Ectodermal cell (in vitro differentiated cells): Measurements from ENCODE around the gene CARD10.

Experiments
- H3K27ac ChIP-seq: 2 replicates; pipeline ENCODE4 v1.7.0; 2013; ENCODE audit warnings: mild to moderate bottlenecking, low read depth, low read length; ENCODE audit not compliant: insufficient read depth, poor library complexity, severe bottlenecking
- H3K27me3 ChIP-seq: 2 replicates; pipeline ENCODE4 v1.7.0; 2013; ENCODE audit warnings: mild to moderate bottlenecking, low read length; ENCODE audit not compliant: insufficient read depth, control insufficient read depth, poor library complexity, severe bottlenecking
- H3K36me3 ChIP-seq: one replicate; pipeline ENCODE4 v1.7.0; 2013; ENCODE audit warnings: low read length; ENCODE audit not compliant: control insufficient read depth, insufficient read depth
- H3K4me1 ChIP-seq: one replicate; pipeline ENCODE4 v1.7.0; 2013; ENCODE audit warnings: low read length; ENCODE audit not compliant: control insufficient read depth, insufficient read depth
- H3K4me3 ChIP-seq: 2 replicates; pipeline ENCODE4 v1.7.0; 2013; ENCODE audit warnings: low read depth, low read length, control low read depth; ENCODE audit not compliant: insufficient read depth
- H3K9me3 ChIP-seq: 2 replicates; pipeline ENCODE4 v1.7.0; 2013; ENCODE audit warnings: mild to moderate bottlenecking, low read length, moderate library complexity; ENCODE audit not compliant: control insufficient read depth
- WGBS, 2 experiments: methylation state at CpG; one replicate each; pipeline ENCODE4 v1.1.7; 2013; ENCODE audit warnings: missing lambda C conversion rate in 2 of 2; 5-methylcytosine and 5-hydroxymethylcytosine counted together

CARD10 gene

DNA sequence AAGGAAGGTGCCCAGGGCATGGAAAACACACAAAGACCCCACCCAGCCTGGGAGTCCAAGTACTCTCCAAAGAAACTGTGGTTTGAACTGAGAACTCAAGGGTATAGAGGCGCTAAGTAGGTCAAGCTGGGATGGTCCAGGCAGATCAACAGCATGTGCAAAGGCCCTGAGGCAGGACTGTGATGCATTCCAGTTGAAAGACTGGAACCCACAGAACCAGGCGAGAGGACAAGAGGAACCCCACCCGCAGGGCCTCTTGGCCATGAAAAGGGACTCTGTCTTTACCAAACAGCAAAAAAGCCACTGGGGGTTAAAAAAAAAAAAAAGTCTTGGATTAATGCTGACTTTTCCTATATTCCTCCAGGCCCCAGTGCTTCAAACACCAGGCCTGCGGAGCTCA lies 14.3 kb downstream of the CARD10 start:
- no peaks in the 10 kb centered on the region for H3K27me3 ChIP-seq
- no peak overlapping the region for H3K27ac ChIP-seq
- 90 to 92% methylated on average over 4 of the region's 4 CpGs for WGBS, 2 experiments
- H3K4me3 ChIP-seq = no peak overlapping the region
- peaks cover 39% of the 10 kb centered on the region for H3K4me1 ChIP-seq
- H3K36me3 ChIP-seq = no peaks in the 10 kb centered on the region
- no peaks in the 10 kb centered on the region for H3K9me3 ChIP-seq

DNA sequence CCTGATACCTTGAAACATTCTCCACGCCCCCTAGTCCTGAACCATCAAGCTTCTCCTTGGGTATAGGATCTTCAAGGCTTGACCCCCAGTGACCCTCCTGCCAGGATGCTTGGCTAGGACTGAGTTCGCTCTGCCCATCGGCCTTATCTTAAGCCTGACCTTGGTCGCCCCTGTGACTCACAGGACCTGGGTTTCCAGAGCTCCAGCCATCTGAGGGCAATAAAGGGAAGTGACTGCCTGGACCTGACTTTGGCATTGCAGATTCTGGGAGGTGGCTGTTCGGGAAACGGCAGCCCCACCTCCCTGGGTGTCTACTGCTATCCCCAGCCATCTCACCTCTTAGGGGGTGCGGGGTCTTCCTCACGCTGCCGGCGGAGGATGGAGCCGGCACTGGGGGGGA lies 15.4 kb downstream of the CARD10 start:
- Histone ChIP-seq H3K4me1 (peaks cover 42% of the 10 kb centered on the region), H3K27me3 (no peaks in the 10 kb centered on the region), H3K27ac (no peak overlapping the region), H3K36me3 (no peaks in the 10 kb centered on the region), H3K9me3 (no peaks in the 10 kb centered on the region), H3K4me3 (no peak overlapping the region)
- 89 to 93% methylated on average over 11 of the region's 11 CpGs for whole genome bisulfite sequencing, 2 experiments

DNA sequence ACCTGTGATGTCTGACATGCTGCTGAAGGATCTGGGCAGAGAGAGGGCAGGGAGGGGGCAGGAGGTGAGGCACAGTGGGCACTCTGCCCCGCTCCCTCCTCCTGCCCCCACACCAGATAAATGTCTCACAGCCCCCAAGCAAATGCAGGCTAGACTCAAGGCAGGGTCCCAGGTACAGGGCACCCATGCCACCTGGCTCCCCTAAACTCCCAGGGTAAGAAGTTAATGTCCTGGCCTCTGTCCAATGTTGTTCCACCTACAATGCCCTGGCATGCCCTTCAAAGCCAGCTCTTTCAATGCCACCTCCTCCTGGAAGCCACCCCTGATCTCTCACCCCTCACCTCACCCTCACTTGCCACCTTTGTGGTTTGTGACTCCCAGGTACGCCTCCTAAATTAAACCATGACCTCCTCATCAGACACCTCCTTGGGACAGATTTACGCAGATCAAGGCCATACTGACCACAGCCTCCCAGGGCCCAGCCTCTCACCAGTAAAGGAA lies 16.0 kb downstream of the CARD10 start:
- Histone ChIP-seq H3K36me3 (no peaks in the 10 kb centered on the region), H3K9me3 (no peaks in the 10 kb centered on the region), H3K27ac (no peak overlapping the region), H3K4me3 (no peak overlapping the region), H3K27me3 (no peaks in the 10 kb centered on the region), H3K4me1 (peaks cover 36% of the 10 kb centered on the region)
- 96% methylated on average over 3 of the region's 3 CpGs for WGBS, 2 experiments

DNA sequence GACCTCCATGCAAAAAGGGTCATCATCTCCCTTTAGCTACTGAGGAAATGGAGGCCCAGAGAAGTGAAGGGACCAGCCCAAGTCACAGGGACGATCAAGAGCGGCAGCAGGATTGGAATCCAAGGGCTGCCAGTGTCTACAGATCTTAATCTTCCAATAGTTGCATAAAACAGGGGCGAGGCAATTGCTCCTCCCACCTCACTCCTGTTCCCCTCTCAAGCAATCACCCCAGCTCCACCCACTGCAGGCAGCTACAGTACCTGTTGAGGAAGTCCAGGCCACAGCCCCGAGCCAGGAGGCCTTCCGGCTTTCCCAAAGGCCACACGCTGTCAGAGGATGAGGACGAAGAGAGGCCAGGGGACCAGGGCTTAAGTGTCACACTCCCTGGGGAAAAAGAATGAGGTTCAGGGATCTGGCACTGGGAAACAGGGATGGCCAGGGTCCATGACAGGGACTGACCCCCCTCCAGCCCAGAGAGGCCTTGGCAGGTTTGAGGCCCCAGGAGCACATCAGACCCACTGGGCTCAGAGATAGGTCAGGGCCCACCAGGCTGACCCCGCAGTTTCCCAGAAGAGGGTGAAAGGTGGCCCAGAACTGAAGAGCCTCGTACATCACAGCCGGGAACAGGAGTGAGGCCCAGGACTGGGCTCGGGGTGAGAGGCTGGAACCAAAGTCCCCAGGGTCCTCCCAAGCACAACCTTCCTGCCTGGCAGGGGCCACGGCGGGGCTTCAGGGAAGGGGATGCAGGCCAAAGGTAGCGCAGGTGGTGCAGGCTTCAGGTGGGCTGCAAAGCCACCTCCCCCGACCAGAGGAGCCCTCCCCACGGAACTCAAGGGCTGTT lies 16.7 kb downstream of the CARD10 start:
- H3K4me3 ChIP-seq = no peak overlapping the region
- WGBS, 2 experiments = 86 to 87% methylated on average over 16 of the region's 16 CpGs
- no peaks in the 10 kb centered on the region for H3K9me3 ChIP-seq
- no peaks in the 10 kb centered on the region for H3K36me3 ChIP-seq
- no peaks in the 10 kb centered on the region for H3K27me3 ChIP-seq
- H3K27ac ChIP-seq = no peak overlapping the region
- H3K4me1 ChIP-seq = peaks cover 29% of the 10 kb centered on the region

DNA sequence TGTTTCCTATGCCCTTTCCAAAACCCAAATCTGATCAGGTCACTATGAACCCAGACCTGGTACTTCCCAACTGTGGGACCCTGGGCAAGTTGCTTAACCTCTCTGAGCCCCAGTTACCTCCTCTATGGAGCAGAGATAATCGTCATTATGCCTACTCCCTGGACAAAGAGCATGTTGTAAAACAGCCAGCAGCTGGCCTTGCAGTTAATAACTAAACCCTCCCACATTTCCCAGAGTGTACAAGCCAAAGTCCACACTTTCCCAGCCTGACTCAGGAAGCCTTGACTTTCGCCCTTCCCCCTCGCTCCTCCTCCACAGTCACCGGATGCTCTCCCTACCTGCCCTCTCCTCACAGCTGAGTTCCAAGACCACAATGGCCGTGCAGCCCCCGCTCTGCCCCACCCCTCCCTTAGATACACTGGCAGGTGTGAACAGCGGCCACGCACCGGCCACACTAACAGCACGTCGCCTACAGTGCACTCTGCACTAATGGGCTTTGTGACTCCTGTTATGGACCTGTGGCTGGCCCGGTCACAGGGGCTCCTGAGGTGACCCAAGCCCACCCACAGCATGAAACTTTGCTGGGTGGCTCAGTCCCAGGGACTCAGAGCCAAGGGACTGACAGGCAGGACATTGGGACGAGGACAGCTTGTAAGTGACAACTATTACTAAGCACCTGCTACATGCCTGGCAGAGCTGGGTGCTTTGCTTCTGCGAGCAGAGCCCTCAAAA lies 17.4 kb downstream of the CARD10 start:
- no peaks in the 10 kb centered on the region for H3K27me3 ChIP-seq
- peaks cover 29% of the 10 kb centered on the region for H3K4me1 ChIP-seq
- H3K4me3 ChIP-seq = no peak overlapping the region
- H3K9me3 ChIP-seq = no peaks in the 10 kb centered on the region
- no peaks in the 10 kb centered on the region for H3K36me3 ChIP-seq
- 78 to 80% methylated on average over 14 of the region's 14 CpGs for WGBS, 2 experiments
- H3K27ac ChIP-seq = no peak overlapping the region

DNA sequence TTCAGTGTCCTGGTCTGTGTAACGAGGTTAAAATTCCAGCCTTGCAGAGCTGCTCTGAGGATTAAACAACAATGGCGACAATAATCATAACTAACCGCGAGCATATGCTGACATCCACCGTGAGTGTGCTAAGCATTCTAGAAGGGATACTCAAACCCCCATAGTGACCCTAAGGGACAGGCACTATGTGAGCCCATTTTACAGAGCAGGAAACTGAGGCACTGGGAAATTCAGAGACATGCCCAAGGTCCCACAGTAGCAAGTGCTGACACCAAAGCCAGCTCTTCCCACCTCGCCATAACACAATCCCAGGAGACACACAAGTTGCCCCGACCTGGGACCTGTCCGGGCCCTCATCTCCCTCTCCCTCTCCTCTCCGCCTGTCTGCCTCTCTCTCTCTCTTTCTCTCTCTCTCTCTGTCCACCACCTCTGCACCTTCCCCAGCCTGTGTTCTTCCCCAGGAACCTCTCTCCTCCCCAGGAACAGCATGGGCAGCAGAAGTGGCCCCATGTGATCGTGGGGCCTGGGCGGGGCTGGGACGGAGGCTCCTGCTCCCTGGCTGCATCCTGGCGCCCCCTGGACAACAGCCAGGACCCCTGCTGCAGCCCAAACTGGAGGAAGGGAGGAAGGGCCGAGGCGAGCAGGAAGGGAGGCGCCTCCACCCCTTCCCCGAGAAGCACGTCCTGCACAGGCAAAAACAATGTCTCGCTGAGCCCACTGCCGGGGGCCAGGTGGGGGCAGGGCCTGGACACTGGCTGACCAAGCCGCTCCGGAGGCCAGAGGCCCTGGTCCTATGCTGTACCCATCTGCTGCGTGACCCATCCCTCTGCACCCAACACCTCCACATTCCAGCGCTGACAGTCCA lies 18.2 kb downstream of the CARD10 start:
- WGBS, 2 experiments = 75 to 78% methylated on average over 24 of the region's 24 CpGs
- Histone ChIP-seq H3K4me1 (peaks cover 29% of the 10 kb centered on the region), H3K27ac (no peak overlapping the region), H3K36me3 (no peaks in the 10 kb centered on the region), H3K27me3 (no peaks in the 10 kb centered on the region), H3K9me3 (no peaks in the 10 kb centered on the region), H3K4me3 (no peak overlapping the region)

DNA sequence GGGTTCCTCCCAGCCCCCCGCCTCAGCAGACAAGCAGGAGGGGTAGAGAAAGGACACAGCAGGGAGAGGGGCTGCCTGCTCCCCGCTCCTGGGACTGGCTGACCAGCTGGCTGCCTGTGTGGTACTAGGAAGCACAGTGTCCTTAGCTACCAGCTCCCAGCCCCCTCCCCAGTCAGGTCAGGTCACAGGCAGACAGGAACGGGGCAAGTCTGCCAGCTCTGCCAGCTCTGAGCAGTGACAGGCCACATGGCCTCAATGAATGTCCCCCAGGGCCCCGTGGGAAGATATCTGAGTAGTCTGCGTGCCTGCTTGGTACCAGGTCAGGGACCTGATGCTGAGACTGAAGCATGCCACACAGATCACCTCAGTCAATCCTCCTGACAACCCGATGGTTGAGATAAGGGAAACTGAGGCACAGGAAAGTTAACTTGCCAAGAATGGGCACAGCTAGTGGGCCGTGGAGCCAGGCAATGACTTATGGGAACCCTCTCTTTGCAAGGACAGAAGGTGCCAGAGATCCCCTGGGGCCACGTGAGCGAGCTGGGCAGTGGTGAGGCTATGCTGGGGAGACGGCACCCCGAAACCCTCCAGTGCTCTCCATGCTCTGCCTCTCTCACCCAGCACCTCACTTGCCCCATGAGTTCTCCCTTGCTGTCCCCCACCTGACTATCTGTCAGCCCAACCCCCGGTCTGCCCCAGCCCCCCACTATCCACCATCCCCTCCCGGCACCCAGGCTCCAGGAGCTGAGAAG lies 19.2 kb downstream of the CARD10 start:
- no peaks in the 10 kb centered on the region for H3K9me3 ChIP-seq
- no peak overlapping the region for H3K27ac ChIP-seq
- peaks cover 29% of the 10 kb centered on the region for H3K4me1 ChIP-seq
- H3K4me3 ChIP-seq = no peak overlapping the region
- 91 to 92% methylated on average over 12 of the region's 13 CpGs for WGBS, 2 experiments
- no peaks in the 10 kb centered on the region for H3K27me3 ChIP-seq
- no peaks in the 10 kb centered on the region for H3K36me3 ChIP-seq

DNA sequence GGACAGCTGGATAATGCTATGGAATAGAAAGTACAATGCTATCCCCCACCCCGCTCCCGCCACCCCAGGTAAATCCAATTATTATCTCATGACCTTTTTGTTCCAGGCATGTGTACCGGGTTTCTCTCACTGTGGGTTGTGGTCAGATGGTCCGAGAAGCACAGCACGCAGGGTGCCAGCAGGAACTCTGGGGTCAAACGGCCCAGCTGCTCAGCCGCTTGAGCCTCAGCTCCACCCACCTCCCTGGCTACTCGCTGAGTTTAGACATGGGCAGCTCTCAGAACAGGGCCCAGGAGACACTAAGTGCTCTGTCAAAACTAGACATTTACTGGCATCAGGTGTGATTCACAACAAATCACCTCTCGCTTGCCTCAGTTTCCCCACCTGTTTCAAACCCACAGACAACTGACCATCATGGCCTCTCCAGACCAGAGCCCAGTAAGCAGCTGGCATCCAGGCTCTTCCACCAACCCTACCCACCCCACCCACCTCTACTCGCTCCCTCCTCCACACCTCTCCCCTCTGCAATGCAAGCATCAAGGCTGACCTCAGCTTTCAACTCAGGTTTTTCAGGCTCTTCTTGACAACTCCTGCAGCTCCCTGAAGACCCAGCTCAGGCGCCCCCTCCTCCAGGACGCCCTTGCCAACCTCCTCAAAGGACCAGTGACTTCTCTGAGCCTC lies 20.0 kb downstream of the CARD10 start:
- 71 to 76% methylated on average over 12 of the region's 12 CpGs for WGBS, 2 experiments
- H3K4me3 ChIP-seq = no peak overlapping the region
- H3K27me3 ChIP-seq = no peaks in the 10 kb centered on the region
- H3K27ac ChIP-seq = no peak overlapping the region
- no peaks in the 10 kb centered on the region for H3K9me3 ChIP-seq
- peaks cover 29% of the 10 kb centered on the region for H3K4me1 ChIP-seq
- H3K36me3 ChIP-seq = no peaks in the 10 kb centered on the region

DNA sequence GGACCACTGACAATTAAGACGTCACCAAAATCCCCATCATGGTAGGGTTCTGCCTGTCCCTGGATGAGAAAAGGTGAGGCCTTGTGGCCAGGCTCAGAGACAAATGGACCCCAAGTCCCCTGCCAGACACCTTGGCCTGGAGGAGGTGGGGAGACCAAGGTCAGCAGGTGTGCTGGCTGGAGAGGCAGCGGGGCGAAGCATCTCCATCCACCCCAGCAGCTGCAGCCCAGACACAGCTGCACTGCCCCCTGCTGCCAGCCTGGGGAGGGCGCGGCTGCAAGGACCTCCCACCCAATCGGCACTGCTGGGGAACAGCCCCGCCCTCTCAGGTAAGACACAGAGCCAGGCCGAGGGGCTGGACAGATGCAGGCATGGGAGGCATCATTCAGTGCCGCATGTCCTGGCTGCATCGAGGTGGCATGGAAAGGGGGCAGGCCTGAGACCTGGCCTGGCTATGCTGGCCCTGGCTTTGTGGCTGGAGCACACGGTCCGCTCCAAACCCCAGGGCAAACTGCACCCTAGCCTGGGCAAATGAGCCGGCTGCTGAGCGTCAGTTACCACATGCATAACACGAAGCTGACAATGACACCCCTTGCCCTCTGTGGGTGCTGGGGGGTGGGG lies 20.8 kb downstream of the CARD10 start:
- H3K4me1 ChIP-seq = peaks cover 29% of the 10 kb centered on the region
- no peaks in the 10 kb centered on the region for H3K36me3 ChIP-seq
- no peak overlapping the region for H3K4me3 ChIP-seq
- H3K27me3 ChIP-seq = no peaks in the 10 kb centered on the region
- WGBS, 2 experiments = 47 to 48% methylated on average over 15 of the region's 15 CpGs
- H3K27ac ChIP-seq = no peak overlapping the region
- H3K9me3 ChIP-seq = no peaks in the 10 kb centered on the region
